ENCODE results near the gene VTI1A. TPM values are rescaled to one million over a fixed set of nuclear protein-coding genes. Genes with fewer than 3 reads are reported as not detected.

The VTI1A gene
- total and polyA plus RNA-seq, 2 of the 8 experiments (the other 6 are each of a cell fraction or from before 2014, with no cell fraction given) = 6.0 to 20.0 TPM

DNA sequence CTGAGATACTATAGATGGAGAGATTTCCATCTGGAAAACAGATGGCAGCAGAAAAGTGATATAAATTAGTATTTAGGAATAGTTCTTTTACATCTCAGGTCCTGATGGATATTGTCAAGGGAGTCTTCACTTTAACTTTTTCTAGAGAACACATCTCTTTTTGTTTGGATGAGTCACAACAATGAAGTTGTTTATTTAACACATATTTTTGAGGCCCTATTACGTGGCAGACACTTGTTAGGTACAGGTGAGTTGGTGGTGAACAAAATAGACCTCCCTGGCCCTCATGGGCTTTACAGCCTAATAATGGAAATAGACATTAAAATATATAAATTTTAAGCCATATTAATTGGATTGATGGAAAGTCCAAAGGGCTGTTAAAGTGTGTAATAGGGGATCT lies 168.3 kb downstream of the VTI1A start:
- Histone ChIP-seq H3K23ac (ENCODE audit: insufficient read length) (no peak overlapping the region), H3K4me1 (replicated peaks in 1 of 4; ENCODE audit: control insufficient read depth in 3 of 4, insufficient read depth in 4 of 4, low read length in 3 of 4) (no peaks in the 10 kb centered on the region), H3K4me2 (ENCODE audit: insufficient read depth in 1 of 2, low read depth in 2 of 2, low read length in 2 of 2) (no peak overlapping the region), H4K20me1 (replicated peaks in 1 of 2; ENCODE audit: control insufficient read depth in 1 of 2, insufficient read depth in 2 of 2, low read length in 2 of 2) (no peaks in the 10 kb centered on the region), H3K4me3 (ENCODE audit: extremely low read depth in 1 of 4, insufficient read depth in 2 of 4, low read depth in 3 of 4, low read length in 4 of 4) (no peak overlapping the region), H3K79me1 (ENCODE audit: low read depth, low read length) (no peaks in the 10 kb centered on the region), H3K27me3 (replicated peaks in 1 of 4; ENCODE audit: control insufficient read depth in 3 of 4, extremely low read depth in 1 of 4, insufficient read depth in 3 of 4, low read length in 3 of 4) (no peaks in the 10 kb centered on the region), H3K27ac (ENCODE audit: low read depth, low read length) (no peak overlapping the region), H4K5ac (ENCODE audit: insufficient read length, low read depth, low read length) (no peak overlapping the region), H2BK120ac (replicated peaks; ENCODE audit: low read depth, low read length) (no peak overlapping the region), H4K91ac (replicated peaks; ENCODE audit: insufficient read length, low read length) (no peak overlapping the region), H3K9me3 (ENCODE audit: insufficient read depth in 2 of 2, low read depth in 1 of 2, low read length in 1 of 2) (peaks cover 0 to 13% of the 10 kb centered on the region in 2 experiments; a peak in 2 of 4 replicates), H2BK12ac (ENCODE audit: low read depth, low read length) (no peak overlapping the region), H2AK5ac (ENCODE audit: low read depth, low read length) (no peak overlapping the region), H3K56ac (replicated peaks; ENCODE audit: insufficient read length, low read depth, low read length) (no peak overlapping the region), H4K8ac (ENCODE audit: extremely low read depth, insufficient read depth, low read length) (no peak overlapping the region), H3K23me2 (ENCODE audit: low read depth, low read length) (no peaks in the 10 kb centered on the region), H3K9ac (replicated peaks in 1 of 4; ENCODE audit: extremely low read depth in 1 of 4, low read depth in 3 of 4, low read length in 3 of 4) (no peak overlapping the region), H3K4ac (replicated peaks; ENCODE audit: insufficient read length, low read depth, low read length) (no peak overlapping the region), H3K36me3 (ENCODE audit: control insufficient read depth in 2 of 4, insufficient read depth in 4 of 4, low read length in 3 of 4) (no peaks in the 10 kb centered on the region), H3K14ac (ENCODE audit: insufficient read length) (no peak overlapping the region), H2AFZ (ENCODE audit: low read length) (no peak overlapping the region), H3K79me2 (ENCODE audit: control insufficient read depth in 1 of 2, insufficient read depth in 2 of 2, low read length in 2 of 2) (no peaks in the 10 kb centered on the region), H2BK20ac (ENCODE audit: low read length) (no peak overlapping the region), H2BK15ac (ENCODE audit: low read length) (no peak overlapping the region), H2BK5ac (ENCODE audit: low read depth, low read length) (no peak overlapping the region), H3K18ac (ENCODE audit: extremely low read depth, low read length) (no peak overlapping the region)
- ChIA-PET POLR2A (ENCODE audit: partially characterized antibody) (no interaction called here), CTCF (ENCODE audit: partially characterized antibody) (interaction anchor here (0.9 kb wide), 1 partner anchor 33 kb away, joined by 4 read pairs; no protein-coding TSS in a partner anchor)
- FAIRE-seq (no peak), DNase-seq (ENCODE audit: low read depth in 1 of 2, low spot score in 2 of 2) (no peak)
- 93% methylated on average over 1 of the region's 1 CpG; no CpG with 5 or more reads in 1 of the 2 experiments for WGBS, 2 experiments (ENCODE audit: extremely low coverage in 1 of 2, insufficient coverage in 1 of 2, insufficient read length in 1 of 2, insufficient replicate concordance in 2 of 2, low coverage in 1 of 2, low lambda C conversion rate in 2 of 2, missing lambda C conversion rate in 1 of 2)
- no peak for TF ChIP-seq BCL11A (IDR thresholded peaks at IDR 0.05; ENCODE audit: low read depth in 2 of 2, low read length in 2 of 2)
- TF ChIP-seq, protein P1, sequence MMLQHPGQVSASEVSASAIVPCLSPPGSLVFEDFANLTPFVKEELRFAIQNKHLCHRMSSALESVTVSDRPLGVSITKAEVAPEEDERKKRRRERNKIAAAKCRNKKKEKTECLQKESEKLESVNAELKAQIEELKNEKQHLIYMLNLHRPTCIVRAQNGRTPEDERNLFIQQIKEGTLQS (IDR thresholded peaks at IDR 0.05; ENCODE audit: insufficient read depth, low read depth, low read length) = no peak
- TF ChIP-seq JUND (IDR thresholded peaks at IDR 0.05; ENCODE audit: low read length) = no peak
- no peak for TF ChIP-seq CTBP2 (IDR thresholded peaks at IDR 0.05; ENCODE audit: borderline replicate concordance, insufficient read depth, insufficient read length, low read length)
- no peak for TF ChIP-seq E2F6 (IDR thresholded peaks at IDR 0.05)
- TF ChIP-seq SP1 (IDR thresholded peaks at IDR 0.05; ENCODE audit: low read depth, low read length) = no peak
- TF ChIP-seq RNF2 (IDR thresholded peaks at IDR 0.05; ENCODE audit: borderline replicate concordance, low read depth, low read length, missing control alignments, poor library complexity, severe bottlenecking) = no peak
- no peak for TF ChIP-seq POLR2A (IDR thresholded peaks at IDR 0.05; ENCODE audit: control extremely low read depth in 1 of 2, low read depth in 2 of 2, low read length in 2 of 2)
- no peak for TF ChIP-seq HDAC2 (IDR thresholded peaks at IDR 0.05; ENCODE audit: borderline replicate concordance in 1 of 2, low read depth in 2 of 2, low read length in 2 of 2)
- no peak for TF ChIP-seq GTF2F1 (IDR thresholded peaks at IDR 0.05; ENCODE audit: borderline replicate concordance, low read depth, low read length)
